ENCODE measurements around the gene CTU2.

GRCh38 chr16:88746506-88746905 is 40.2 kb downstream of the CTU2 start:
- TF ChIP-seq TCF7L2 (IDR thresholded peaks at IDR 0.05; ENCODE audit: low read depth, low read length) (no peak), RCOR1 (IDR thresholded peaks at IDR 0.05; ENCODE audit: borderline replicate concordance in 1 of 2, low read depth in 2 of 2, low read length in 2 of 2) (no peak), ZNF217 (CRISPR knock-in tag; IDR thresholded peaks at IDR 0.05) (no peak)
